ENCODE results near the gene HERC2. TPM values are rescaled to one million over a fixed set of nuclear protein-coding genes. Genes with fewer than 3 reads are reported as not detected.
"Not testable (repeated sequence)": the region's sequence is repeated elsewhere in the genome, so short reads cannot be mapped to it uniquely, and the experiment has no call there.

The HERC2 gene
- total RNA-seq (53.0 and 64.4 TPM in 2 replicates), polyA plus RNA-seq (37.7 and 39.7 TPM in 2 replicates)

GRCh38 chr15:28322129-28322588, at the start of gene HERC2:
TSS of gene HERC2 (minus strand) at chr15:28322179. CDS start at chr15:28321433, 746 bp downstream.
- H3K36me3 ChIP-seq; DNase-seq (ENCODE audit: low read depth in 1 of 2, low spot score in 1 of 2); H3K4me1 ChIP-seq (ENCODE audit: low read depth); H3K27ac ChIP-seq; H3K27me3 ChIP-seq; H3K9me3 ChIP-seq (ENCODE audit: low read depth): not testable (repeated sequence)
- H3K4me3 ChIP-seq = peak within 1 kb of the TSS; percentile 36

- not testable (repeated sequence) for H3K36me3 ChIP-seq; H3K9me3 ChIP-seq (ENCODE audit: low read depth); DNase-seq (ENCODE audit: low read depth in 1 of 2, low spot score in 1 of 2); H3K27ac ChIP-seq; H3K4me1 ChIP-seq (ENCODE audit: low read depth); H3K27me3 ChIP-seq; H3K4me3 ChIP-seq
Observed at GRCh38 chr15:28365502-28365901, 43.5 kb upstream of the HERC2 start.

- not testable (repeated sequence) for H3K36me3 ChIP-seq; H3K27ac ChIP-seq; H3K4me3 ChIP-seq; H3K9me3 ChIP-seq (ENCODE audit: low read depth); H3K4me1 ChIP-seq (ENCODE audit: low read depth); H3K27me3 ChIP-seq; DNase-seq (ENCODE audit: low read depth in 1 of 2, low spot score in 1 of 2)
Observed at GRCh38 chr15:28357984-28358383, 36.0 kb upstream of the HERC2 start, which contains the start of gene GOLGA6L24. TSS of gene GOLGA6L24 (minus strand) at chr15:28358084. CDS start at chr15:28358023, 61 bp downstream.

GRCh38 chr15:28321358-28322078, 461 bp downstream of the HERC2 start:
- H3K36me3 ChIP-seq; H3K4me1 ChIP-seq (ENCODE audit: low read depth); H3K27me3 ChIP-seq; H3K27ac ChIP-seq; DNase-seq (ENCODE audit: low read depth in 1 of 2, low spot score in 1 of 2); H3K9me3 ChIP-seq (ENCODE audit: low read depth): not testable (repeated sequence)
- peak overlapping the region; percentile 36 for H3K4me3 ChIP-seq

GRCh38 chr15:28319725-28320124, 2.3 kb downstream of the HERC2 start:
- not testable (repeated sequence) for H3K36me3 ChIP-seq; H3K27ac ChIP-seq; H3K27me3 ChIP-seq; H3K4me1 ChIP-seq (ENCODE audit: low read depth); DNase-seq (ENCODE audit: low read depth in 1 of 2, low spot score in 1 of 2); H3K4me3 ChIP-seq; H3K9me3 ChIP-seq (ENCODE audit: low read depth)

- not testable (repeated sequence) for DNase-seq (ENCODE audit: low read depth in 1 of 2, low spot score in 1 of 2); H3K4me3 ChIP-seq
Observed at GRCh38 chr15:28318828-28319227, 3.2 kb downstream of the HERC2 start.

GRCh38 chr15:28318122-28318521, 3.9 kb downstream of the HERC2 start:
- H3K9me3 ChIP-seq (ENCODE audit: low read depth); DNase-seq (ENCODE audit: low read depth in 1 of 2, low spot score in 1 of 2); H3K27ac ChIP-seq; H3K27me3 ChIP-seq; H3K36me3 ChIP-seq; H3K4me1 ChIP-seq (ENCODE audit: low read depth); H3K4me3 ChIP-seq: not testable (repeated sequence)

More at GRCh38 chr15:28318828-28319227, 3.2 kb downstream of the HERC2 start:
- not testable (repeated sequence) for H3K27ac ChIP-seq; H3K9me3 ChIP-seq (ENCODE audit: low read depth); H3K36me3 ChIP-seq; H3K27me3 ChIP-seq; H3K4me1 ChIP-seq (ENCODE audit: low read depth)

- not testable (repeated sequence) for H3K27ac ChIP-seq; H3K27me3 ChIP-seq; H3K9me3 ChIP-seq (ENCODE audit: low read depth); H3K4me1 ChIP-seq (ENCODE audit: low read depth); H3K36me3 ChIP-seq; H3K4me3 ChIP-seq; DNase-seq (ENCODE audit: low read depth in 1 of 2, low spot score in 1 of 2)
Observed at GRCh38 chr15:28316958-28317357, 5.0 kb downstream of the HERC2 start.

GRCh38 chr15:28310454-28310853, 11.5 kb downstream of the HERC2 start:
- DNase-seq (ENCODE audit: low read depth in 1 of 2, low spot score in 1 of 2); H3K4me1 ChIP-seq (ENCODE audit: low read depth); H3K27me3 ChIP-seq; H3K27ac ChIP-seq; H3K9me3 ChIP-seq (ENCODE audit: low read depth); H3K36me3 ChIP-seq; H3K4me3 ChIP-seq: not testable (repeated sequence)

- DNase-seq (ENCODE audit: low read depth in 1 of 2, low spot score in 1 of 2); H3K27ac ChIP-seq; H3K36me3 ChIP-seq; H3K4me1 ChIP-seq (ENCODE audit: low read depth); H3K27me3 ChIP-seq; H3K4me3 ChIP-seq; H3K9me3 ChIP-seq (ENCODE audit: low read depth): not testable (repeated sequence)
Observed at GRCh38 chr15:28308718-28309117, 13.3 kb downstream of the HERC2 start.

GRCh38 chr15:28305700-28306099, 16.3 kb downstream of the HERC2 start:
- DNase-seq (ENCODE audit: low read depth in 1 of 2, low spot score in 1 of 2); H3K36me3 ChIP-seq; H3K27ac ChIP-seq; H3K27me3 ChIP-seq; H3K4me1 ChIP-seq (ENCODE audit: low read depth); H3K4me3 ChIP-seq; H3K9me3 ChIP-seq (ENCODE audit: low read depth): not testable (repeated sequence)

- not testable (repeated sequence) for H3K9me3 ChIP-seq (ENCODE audit: low read depth); H3K27ac ChIP-seq; H3K4me3 ChIP-seq; DNase-seq (ENCODE audit: low read depth in 1 of 2, low spot score in 1 of 2); H3K4me1 ChIP-seq (ENCODE audit: low read depth); H3K36me3 ChIP-seq; H3K27me3 ChIP-seq
Observed at GRCh38 chr15:28297434-28297833, 24.5 kb downstream of the HERC2 start.

GRCh38 chr15:28296814-28297213, 25.2 kb downstream of the HERC2 start:
- not testable (repeated sequence) for H3K36me3 ChIP-seq; H3K4me3 ChIP-seq; DNase-seq (ENCODE audit: low read depth in 1 of 2, low spot score in 1 of 2); H3K4me1 ChIP-seq (ENCODE audit: low read depth); H3K27me3 ChIP-seq; H3K9me3 ChIP-seq (ENCODE audit: low read depth); H3K27ac ChIP-seq

- not testable (repeated sequence) for H3K9me3 ChIP-seq (ENCODE audit: low read depth); H3K27me3 ChIP-seq; H3K4me1 ChIP-seq (ENCODE audit: low read depth); DNase-seq (ENCODE audit: low read depth in 1 of 2, low spot score in 1 of 2); H3K4me3 ChIP-seq
- Histone ChIP-seq H3K27ac (peak overlapping the region; percentile 85), H3K36me3 (peaks cover 11% of the 10 kb centered on the region)
Observed at GRCh38 chr15:28295009-28295563, 26.9 kb downstream of the HERC2 start.

Measured in cardiac muscle cell (in vitro differentiated cells and primary cell).